IPS-NIHi7 (cell line): ENCODE measurements around the gene GRB7.
"Not testable (repeated sequence)": the region's sequence is repeated elsewhere in the genome, so short reads cannot be mapped to it uniquely, and the experiment has no call there.

Source experiments
- DNase-seq: peaks from one replicate; pipeline ENCODE4 v3.0.0; 2012; ENCODE audit warnings: mixed read lengths; ENCODE audit errors: extremely low spot score

GRB7 gene

GRCh38 chr17:39709319-39709997 lies 28.3 kb upstream of the GRB7 start:
- DNase-seq: no peak

- DNase-seq: no peak
Observed at GRCh38 chr17:39709998-39710964, 27.5 kb upstream of the GRB7 start.

GRCh38 chr17:39711071-39711470 lies 26.7 kb upstream of the GRB7 start:
- not testable (repeated sequence) for DNase-seq

- no peak for DNase-seq
Observed at GRCh38 chr17:39711851-39712250, 25.9 kb upstream of the GRB7 start.

GRCh38 chr17:39714234-39714633 lies 23.5 kb upstream of the GRB7 start:
- DNase-seq: no peak

- DNase-seq: no peak
Observed at GRCh38 chr17:39715375-39716072, 22.2 kb upstream of the GRB7 start.

- no peak for DNase-seq
Observed at GRCh38 chr17:39716073-39716818, 21.5 kb upstream of the GRB7 start.

GRCh38 chr17:39716879-39717536 lies 20.7 kb upstream of the GRB7 start:
- no peak for DNase-seq

GRCh38 chr17:39717660-39718059 lies 20.1 kb upstream of the GRB7 start:
- DNase-seq: no peak

- DNase-seq: no peak
Observed at GRCh38 chr17:39719563-39720355, 18.0 kb upstream of the GRB7 start.

GRCh38 chr17:39722104-39722503 lies 15.6 kb upstream of the GRB7 start:
- DNase-seq: no peak

GRCh38 chr17:39722965-39723848 lies 14.5 kb upstream of the GRB7 start:
- DNase-seq: peak; percentile 81

- no peak for DNase-seq
Observed at GRCh38 chr17:39724731-39725130, 13.0 kb upstream of the GRB7 start.

GRCh38 chr17:39725923-39726322 lies 11.8 kb upstream of the GRB7 start:
- DNase-seq: not testable (repeated sequence)

- no peak for DNase-seq
Observed at GRCh38 chr17:39726617-39727016, 11.1 kb upstream of the GRB7 start.

GRCh38 chr17:39727556-39727955 lies 10.2 kb upstream of the GRB7 start:
- no peak for DNase-seq

- DNase-seq: no peak
Observed at GRCh38 chr17:39729280-39729851, 8.4 kb upstream of the GRB7 start.

- DNase-seq: peak; percentile 97
Observed at GRCh38 chr17:39730095-39730921, 7.4 kb upstream of the GRB7 start, which contains the start of gene MIEN1. MIEN1 (minus strand) TSS chr17:39730532; CDS start chr17:39730495, 37 bp downstream.
